Spleen (tissue), 11 donors: ENCODE data around the gene JAGN1. TPM values are rescaled to one million over a fixed set of nuclear protein-coding genes. Genes with fewer than 3 reads are reported as not detected.
A peak's percentile ranks its signal among the peaks of the same experiment; 100 is the strongest.

ENCODE experiments used
- DNase-seq: peaks from one replicate; pipeline ENCODE4 v3.0.0-alpha.2; 2020
- H3K27ac ChIP-seq, 8 donors: fragments of 200-600 bp; sonication (generic) in 7 of 8; 1 replicate in 4 of 8; 2 replicates in 4 of 8; pipeline versions ENCODE4 v1.5.0 to v1.8.0; 2016 to 2021; ENCODE audit warnings: inconsistent platforms in 4 of 8, mild to moderate bottlenecking in 4 of 8, moderate library complexity in 1 of 8
- H3K27me3 ChIP-seq, 7 donors: fragments of 200-600 bp; sonication (generic) in 6 of 7; replicated peaks in 1 of 7; 1 replicate in 4 of 7; 2 replicates in 3 of 7; pipeline versions ENCODE4 v1.5.0 to v1.8.0; 2016 to 2021; ENCODE audit warnings: inconsistent platforms in 3 of 7, mild to moderate bottlenecking in 1 of 7
- H3K36me3 ChIP-seq, 6 donors: fragments of 200-600 bp; sonication (generic) in 5 of 6; 1 replicate in 4 of 6; 2 replicates in 2 of 6; pipeline versions ENCODE4 v1.5.0 to v1.8.0; 2016 to 2021; ENCODE audit warnings: inconsistent platforms in 2 of 6
- H3K4me1 ChIP-seq, 6 donors: fragments of 200-600 bp; sonication (generic) in 5 of 6; 1 replicate in 3 of 6; 2 replicates in 3 of 6; pipeline versions ENCODE4 v1.5.0 to v1.8.0; 2016 to 2021; ENCODE audit warnings: inconsistent platforms in 3 of 6
- H3K4me3 ChIP-seq, 8 donors: fragments of 200-600 bp; sonication (generic) in 7 of 8; 1 replicate in 4 of 8; 2 replicates in 4 of 8; pipeline versions ENCODE4 v1.5.0 to v1.8.0; 2016 to 2021; ENCODE audit warnings: inconsistent platforms in 4 of 8, mild to moderate bottlenecking in 4 of 8, moderate library complexity in 2 of 8
- H3K9me3 ChIP-seq, 8 donors: fragments of 200-600 bp; sonication (generic) in 7 of 8; 1 replicate in 4 of 8; 2 replicates in 4 of 8; pipeline versions ENCODE4 v1.5.0 to v1.8.0; 2016 to 2021; ENCODE audit warnings: inconsistent platforms in 4 of 8
- CTCF ChIP-seq, 11 experiments: fragments of 200-600 bp in 7 of 11; fragments of 450-650 bp in 4 of 11; sonication (generic) in 4 of 11; IDR thresholded peaks in 8 of 11; conservative IDR thresholded peaks in 3 of 11; 1 replicate in 7 of 11; 2 replicates in 4 of 11; pipeline versions ENCODE4 v1.4.0 to v1.8.0; 2016 to 2021; ENCODE audit warnings: antibody characterized with exemption in 11 of 11, inconsistent platforms in 4 of 11, mild to moderate bottlenecking in 1 of 11
- POLR2A ChIP-seq, 3 donors: fragments of 450-650 bp; IDR thresholded peaks; one replicate each; pipeline ENCODE4 v1.5.1; 2017; ENCODE audit warnings: antibody characterized with exemption in 3 of 3, mild to moderate bottlenecking in 1 of 3
- POLR2AphosphoS5 ChIP-seq, 3 donors: sonication (generic); formaldehyde crosslinking; IDR thresholded peaks; one replicate each; pipeline ENCODE4 v1.5.1; 2017; ENCODE audit warnings: antibody characterized with exemption in 3 of 3
- WGBS, 5 donors: extraction: QIAGEN DNeasy Blood & Tissue Kit in 3 of 5; methylation state at CpG; one replicate each; pipeline versions ENCODE4 v1.1.5 to v1.1.7; 2013 to 2018; 5-methylcytosine and 5-hydroxymethylcytosine counted together
- intact Hi-C: fragments of 100-400 bp; cut with DNase I; formaldehyde crosslinking; loops from one replicate; pipeline ENCODE4 v1.15.0; 2023; ENCODE audit warnings: low total_unique reads
- polyA plus RNA-seq, 3 donors: library from polyadenylated mRNA; stranded (reverse); fragments of 200-250 nt; gene quantifications; one replicate each; pipeline ENCODE4 v1.2.1, GENCODE V29; 2013
- total RNA-seq, 7 donors: library from RNA; depleted of rRNA in 3 of 7; stranded (reverse); fragments of >200 nt in 3 of 7; fragmentation: NEBNext Ultra II Directional in 4 of 7; extraction: Animal tissue kit (Norgen Biotek cat#: 25700) in 4 of 7; gene quantifications; one replicate each; pipeline versions ENCODE4 v1.1.0 to v1.2.1, GENCODE V29; 2016 to 2021
- donor health status: healthy with polysubstance abuse.
- donor health status: DM: no; HTN: no; CAD: no; lungs with moderate emphysema.
- donor health status: DM: no; HTN: no; CAD: no.
- donor health status: Bipolar disorder and iron deficiency.
- donor health status: healthy.
- donor health status: DM: no; HTN: no; CAD: no.
- donor health status: DM: yes; HTN: yes; CAD: no.

The JAGN1 gene
- total and polyA plus RNA-seq, 10 donors = 17.1 to 41.3 (median 25.9) TPM

GRCh38 chr3:9901967-9902366 is 11.6 kb downstream of the JAGN1 start:
- peak; percentile 64 for DNase-seq
- H3K27me3 ChIP-seq = no peaks in the 10 kb centered on the region
- H3K9me3 ChIP-seq = no peaks in the 10 kb centered on the region
- TF ChIP-seq POLR2A (IDR thresholded peaks at IDR 0.05) (no peak), CTCF (IDR thresholded peaks at IDR 0.05 in 8 of 11, conservative IDR thresholded peaks at IDR 0.05 in 3 of 11) (no peak), POLR2AphosphoS5 (IDR thresholded peaks at IDR 0.05) (no peak)
- no peak overlapping the region for H3K4me3 ChIP-seq
- no peaks in the 10 kb centered on the region for H3K36me3 ChIP-seq
- 12 to 23% (median 20%) methylated on average over 5 of the region's 5 CpGs for WGBS, 5 donors
- intact Hi-C loops = no loop called here
- H3K27ac ChIP-seq = peak overlapping the region in 4 of 8 donors; percentile 36 to 61 (median 39)
- peaks cover 0 to 28% (median 17%) of the 10 kb centered on the region in 6 donors for H3K4me1 ChIP-seq

- intact Hi-C loops = no loop called here
- peak within 1 kb of the TSS in 6 of 8 donors; percentile 5 to 56 (median 19) for H3K4me3 ChIP-seq
- DNase-seq = peak; percentile 64
- H3K36me3 ChIP-seq = no peaks in the 10 kb centered on the region
- no peak for TF ChIP-seq POLR2A (IDR thresholded peaks at IDR 0.05)
- peak in 1 of 3 donors; percentile 35 for TF ChIP-seq POLR2AphosphoS5 (IDR thresholded peaks at IDR 0.05)
- 64 to 71% (median 67%) methylated on average over 12 to 13 of the region's 13 CpGs for WGBS, 5 donors
- H3K27ac ChIP-seq = peak within 1 kb of the TSS in 6 of 8 donors; percentile 15 to 61 (median 36)
- H3K9me3 ChIP-seq = no peaks in the 10 kb centered on the region
- peaks cover 0 to 28% (median 17%) of the 10 kb centered on the region in 6 donors for H3K4me1 ChIP-seq
- H3K27me3 ChIP-seq = no peaks in the 10 kb centered on the region
Observed at GRCh38 chr3:9902372-9903237, 12.2 kb downstream of the JAGN1 start, which contains the start of gene IL17RE. TSS of gene IL17RE (plus strand) at chr3:9902848. CDS start at chr3:9902933, 85 bp downstream.

- 21 to 43% (median 27%) methylated on average over 4 of the region's 4 CpGs for WGBS, 5 donors
- H3K4me1 ChIP-seq = peaks cover 0 to 24% (median 17%) of the 10 kb centered on the region in 6 donors
- intact Hi-C loops = no loop called here
- H3K27me3 ChIP-seq = no peaks in the 10 kb centered on the region
- H3K9me3 ChIP-seq = no peaks in the 10 kb centered on the region
- H3K4me3 ChIP-seq = peak overlapping the region in 6 of 8 donors; percentile 5 to 56 (median 19)
- DNase-seq = peak; percentile 8
- no peaks in the 10 kb centered on the region for H3K36me3 ChIP-seq
- H3K27ac ChIP-seq = peak overlapping the region in 5 of 8 donors; percentile 15 to 61 (median 36)
- no peak for TF ChIP-seq CTCF (IDR thresholded peaks at IDR 0.05 in 8 of 11, conservative IDR thresholded peaks at IDR 0.05 in 3 of 11)
- no peak for TF ChIP-seq POLR2A (IDR thresholded peaks at IDR 0.05)
- TF ChIP-seq POLR2AphosphoS5 (IDR thresholded peaks at IDR 0.05) = no peak
Observed at GRCh38 chr3:9903238-9903624, 12.8 kb downstream of the JAGN1 start.

GRCh38 chr3:9903904-9904303 is 13.5 kb downstream of the JAGN1 start:
- Histone ChIP-seq H3K4me1 (peaks cover 0 to 20% (median 16%) of the 10 kb centered on the region in 6 donors), H3K4me3 (no peak overlapping the region), H3K27ac (no peak overlapping the region), H3K36me3 (no peaks in the 10 kb centered on the region), H3K9me3 (no peaks in the 10 kb centered on the region), H3K27me3 (no peaks in the 10 kb centered on the region)
- TF ChIP-seq POLR2A (IDR thresholded peaks at IDR 0.05) (no peak), POLR2AphosphoS5 (IDR thresholded peaks at IDR 0.05) (no peak), CTCF (IDR thresholded peaks at IDR 0.05 in 8 of 11, conservative IDR thresholded peaks at IDR 0.05 in 3 of 11) (no peak)
- 94 to 97% (median 95%) methylated on average over 4 of the region's 4 CpGs for WGBS, 5 donors
- peak; percentile 6 for DNase-seq
- intact Hi-C loops = no loop called here
